ENCODE data around the gene ENTR1.

The ENTR1 gene

GRCh38 chr9:136370037-136370436 lies 40.4 kb downstream of the ENTR1 start:
- TF ChIP-seq CREB1 (IDR thresholded peaks at IDR 0.05; ENCODE audit: low read depth) (no peak), REST (IDR thresholded peaks at IDR 0.05; ENCODE audit: low read depth) (no peak), EP300 (IDR thresholded peaks at IDR 0.05; ENCODE audit: borderline replicate concordance) (no peak), CEBPB (IDR thresholded peaks at IDR 0.05) (no peak), TAF1 (IDR thresholded peaks at IDR 0.05; ENCODE audit: low read depth) (no peak)

GRCh38 chr9:136368190-136368589 lies 42.2 kb downstream of the ENTR1 start:
- TF ChIP-seq USF1 (IDR thresholded peaks at IDR 0.05) (no peak), NFIC (IDR thresholded peaks at IDR 0.05) (no peak), YY1 (IDR thresholded peaks at IDR 0.05; ENCODE audit: low read depth) (no peak), CREB1 (IDR thresholded peaks at IDR 0.05; ENCODE audit: low read depth) (no peak), EP300 (IDR thresholded peaks at IDR 0.05; ENCODE audit: borderline replicate concordance) (no peak), RAD21 (IDR thresholded peaks at IDR 0.05; ENCODE audit: low read depth) (no peak), MAX (IDR thresholded peaks at IDR 0.05) (no peak), EGR1 (IDR thresholded peaks at IDR 0.05) (no peak), TCF12 (IDR thresholded peaks at IDR 0.05; ENCODE audit: low read depth) (no peak)

GRCh38 chr9:136367296-136368145 lies 42.9 kb downstream of the ENTR1 start:
- TF ChIP-seq NFIC (IDR thresholded peaks at IDR 0.05) (no peak), REST (IDR thresholded peaks at IDR 0.05; ENCODE audit: low read depth) (no peak), ZBTB7A (IDR thresholded peaks at IDR 0.05; ENCODE audit: low read depth) (no peak), EP300 (IDR thresholded peaks at IDR 0.05; ENCODE audit: borderline replicate concordance) (no peak), YY1 (IDR thresholded peaks at IDR 0.05; ENCODE audit: low read depth) (no peak), RAD21 (IDR thresholded peaks at IDR 0.05; ENCODE audit: low read depth) (no peak), MAX (IDR thresholded peaks at IDR 0.05) (no peak), EGR1 (IDR thresholded peaks at IDR 0.05) (no peak), USF1 (IDR thresholded peaks at IDR 0.05) (no peak), FOXM1 (IDR thresholded peaks at IDR 0.05; ENCODE audit: borderline replicate concordance, low read depth) (no peak), TAF1 (IDR thresholded peaks at IDR 0.05; ENCODE audit: low read depth) (no peak), TEAD4 (IDR thresholded peaks at IDR 0.05) (no peak), CREB1 (IDR thresholded peaks at IDR 0.05; ENCODE audit: low read depth) (no peak), TCF12 (IDR thresholded peaks at IDR 0.05; ENCODE audit: low read depth) (no peak), CEBPB (IDR thresholded peaks at IDR 0.05) (no peak)

GRCh38 chr9:136366826-136367225 lies 43.6 kb downstream of the ENTR1 start:
- TF ChIP-seq EP300 (IDR thresholded peaks at IDR 0.05; ENCODE audit: borderline replicate concordance), result no peak
- TF ChIP-seq REST (IDR thresholded peaks at IDR 0.05; ENCODE audit: low read depth), result no peak
- no peak for TF ChIP-seq TCF12 (IDR thresholded peaks at IDR 0.05; ENCODE audit: low read depth)
- no peak for TF ChIP-seq TAF1 (IDR thresholded peaks at IDR 0.05; ENCODE audit: low read depth)
- no peak for TF ChIP-seq TEAD4 (IDR thresholded peaks at IDR 0.05)
- no peak for TF ChIP-seq CREB1 (IDR thresholded peaks at IDR 0.05; ENCODE audit: low read depth)
- no peak for TF ChIP-seq RAD21 (IDR thresholded peaks at IDR 0.05; ENCODE audit: low read depth)
- TF ChIP-seq YY1 (IDR thresholded peaks at IDR 0.05; ENCODE audit: low read depth), result no peak
- TF ChIP-seq USF1 (IDR thresholded peaks at IDR 0.05), result no peak
- no peak for TF ChIP-seq FOXM1 (IDR thresholded peaks at IDR 0.05; ENCODE audit: borderline replicate concordance, low read depth)
- TF ChIP-seq EGR1 (IDR thresholded peaks at IDR 0.05), result no peak
- TF ChIP-seq ZBTB7A (IDR thresholded peaks at IDR 0.05; ENCODE audit: low read depth), result no peak
- no peak for TF ChIP-seq NFIC (IDR thresholded peaks at IDR 0.05)
- TF ChIP-seq MAX (IDR thresholded peaks at IDR 0.05), result no peak
- no peak for TF ChIP-seq CEBPB (IDR thresholded peaks at IDR 0.05)

Data from Ishikawa (cell line).